HPDE6-E6E7 (cell line): Measurements from ENCODE around the gene ELK3.

Experiments
- DNase-seq: peaks from one replicate; pipeline ENCODE4 v3.0.0; 2011; ENCODE audit warnings: missing footprints; ENCODE audit errors: extremely low spot score

Gene ELK3

GRCh38 chr12:96212456-96213375, 18.5 kb downstream of the ELK3 start:
- DNase-seq = no peak

DNA sequence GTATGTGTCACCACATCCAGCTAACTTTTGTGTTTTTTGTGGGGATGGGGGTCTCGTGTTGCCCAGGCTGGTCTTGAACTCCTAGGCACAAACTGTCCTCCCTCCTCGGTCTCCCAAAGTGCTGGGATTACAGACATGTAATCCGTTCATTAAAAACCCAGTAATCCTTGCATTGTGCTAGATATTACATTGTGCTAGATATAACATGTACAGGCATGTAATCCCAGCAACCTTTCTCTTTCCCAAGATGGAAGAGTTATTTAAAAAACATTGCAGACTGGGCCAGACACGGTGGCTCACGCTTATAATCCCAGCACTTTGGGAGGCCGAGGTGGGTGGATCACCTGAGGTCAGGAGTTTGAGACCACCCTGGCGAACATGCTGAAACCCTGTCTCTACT, 19.7 kb downstream of the ELK3 start:
- DNase-seq = no peak

- DNase-seq = no peak
Observed at GRCh38 chr12:96215919-96216273, 21.7 kb downstream of the ELK3 start.

DNA sequence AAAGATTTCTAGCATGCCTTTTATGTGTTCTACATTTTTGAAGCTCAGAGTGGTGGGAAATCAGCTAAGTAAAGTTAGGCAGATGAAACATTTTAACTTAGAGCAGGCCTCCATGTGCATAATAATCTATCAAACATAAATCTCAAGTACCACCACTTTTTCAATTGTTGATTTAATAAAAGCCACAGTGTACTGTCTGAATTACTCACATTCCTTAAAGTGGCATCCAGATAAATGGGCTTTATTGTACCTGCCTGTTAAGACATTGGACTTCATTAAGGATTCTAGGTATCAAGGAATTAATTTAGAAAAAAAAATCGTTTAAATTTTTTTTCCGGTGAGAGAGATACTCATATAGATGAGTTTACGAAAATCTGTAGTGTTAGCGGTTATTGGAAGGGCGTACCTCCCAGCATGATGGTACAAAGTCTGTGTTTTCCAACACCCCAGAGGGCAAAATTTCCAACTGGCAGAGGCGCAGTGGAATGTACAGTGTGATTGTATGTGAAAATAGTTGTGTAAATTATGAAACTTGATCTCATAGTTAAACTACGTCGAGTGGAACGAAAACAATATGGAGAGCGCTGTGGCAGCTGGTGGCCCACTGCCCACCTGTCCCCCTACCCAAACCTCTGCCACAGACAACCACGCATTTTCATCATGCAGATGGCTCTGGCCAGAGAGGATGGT, 25.0 kb downstream of the ELK3 start:
- DNase-seq = no peak

- DNase-seq = peak; percentile 98
Observed at GRCh38 chr12:96219700-96220206, 25.6 kb downstream of the ELK3 start.

DNA sequence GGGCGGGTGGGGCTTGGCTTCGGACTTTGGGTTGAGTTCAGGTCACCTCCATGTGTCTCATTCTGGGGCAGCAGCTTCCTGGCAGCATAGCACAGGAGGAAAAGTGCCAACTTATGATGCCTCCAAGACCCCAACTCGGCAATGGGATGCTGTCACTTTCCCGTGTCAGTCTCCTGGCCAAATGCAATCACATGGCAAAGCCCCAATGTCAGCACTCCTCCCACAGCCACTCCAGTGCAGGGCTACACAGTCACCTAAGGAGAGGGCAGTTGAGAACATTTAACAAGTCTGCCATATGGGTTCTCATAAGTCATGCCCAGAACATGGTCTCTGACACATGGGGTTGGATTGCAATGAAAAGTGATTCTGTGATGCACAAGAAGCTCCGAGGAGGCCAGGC, 26.7 kb downstream of the ELK3 start:
- DNase-seq = no peak

- DNase-seq = no peak
Observed at GRCh38 chr12:96221391-96221790, 27.2 kb downstream of the ELK3 start.

- no peak for DNase-seq
Observed at GRCh38 chr12:96223411-96224218, 29.4 kb downstream of the ELK3 start.

DNA sequence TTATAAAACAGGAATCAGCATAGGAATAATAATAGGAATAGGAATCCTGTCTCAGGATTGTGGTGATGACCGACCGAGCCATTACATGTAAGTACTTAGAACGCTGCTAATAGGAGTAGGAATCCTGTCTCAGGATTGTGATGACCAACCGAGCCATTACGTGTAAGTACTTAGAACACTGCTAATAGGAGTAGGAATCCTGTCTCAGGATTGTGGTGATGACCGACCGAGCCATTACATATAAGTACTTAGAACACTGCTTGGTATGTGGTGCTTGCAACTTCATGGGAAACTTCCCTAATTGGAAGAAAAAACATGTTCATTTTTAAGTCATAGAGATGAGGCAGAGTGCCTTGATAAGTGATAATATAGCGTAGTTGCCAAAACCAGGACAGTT, 30.0 kb downstream of the ELK3 start:
- DNase-seq = no peak

DNA sequence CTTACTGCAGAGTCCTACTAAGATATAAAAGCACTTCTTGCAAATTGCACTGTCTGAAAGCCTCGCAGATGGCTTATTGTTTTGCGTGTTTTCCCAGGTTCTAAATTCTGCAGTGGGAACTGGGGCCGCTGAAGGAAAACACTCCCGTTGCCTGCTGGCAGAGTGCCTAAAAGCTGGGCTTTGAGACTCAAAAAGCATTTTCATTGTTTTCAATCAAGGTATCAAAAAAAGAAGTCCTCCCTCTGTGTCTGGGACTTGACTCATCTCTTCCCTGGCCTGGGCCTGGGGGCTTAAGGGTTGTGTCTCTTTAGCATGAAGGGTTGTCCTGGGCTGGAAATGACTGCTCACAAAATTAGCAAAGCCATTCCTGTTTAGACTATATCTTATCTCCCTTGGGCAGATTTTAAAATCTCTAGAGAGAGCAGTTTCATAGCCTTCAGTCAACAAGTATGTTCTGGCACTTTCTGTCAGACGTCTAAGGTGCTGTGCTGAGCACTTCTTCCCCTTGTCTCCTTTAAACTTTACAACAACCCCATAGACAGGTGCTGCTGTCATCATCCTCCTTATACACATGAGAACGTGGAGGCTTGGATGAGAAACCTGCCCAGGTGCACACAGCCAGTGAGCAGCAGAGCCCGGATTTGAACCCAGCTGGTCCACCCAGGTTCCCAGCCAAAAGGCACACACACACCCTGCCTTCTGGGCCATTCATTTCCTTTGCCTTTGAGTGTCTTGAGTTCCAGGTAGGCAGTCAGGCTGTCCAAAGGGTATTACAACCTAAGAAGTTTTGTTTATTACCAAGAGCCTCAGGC, 31.1 kb downstream of the ELK3 start:
- DNase-seq = no peak

GRCh38 chr12:96225994-96226399, 31.8 kb downstream of the ELK3 start:
- DNase-seq = no peak

DNA sequence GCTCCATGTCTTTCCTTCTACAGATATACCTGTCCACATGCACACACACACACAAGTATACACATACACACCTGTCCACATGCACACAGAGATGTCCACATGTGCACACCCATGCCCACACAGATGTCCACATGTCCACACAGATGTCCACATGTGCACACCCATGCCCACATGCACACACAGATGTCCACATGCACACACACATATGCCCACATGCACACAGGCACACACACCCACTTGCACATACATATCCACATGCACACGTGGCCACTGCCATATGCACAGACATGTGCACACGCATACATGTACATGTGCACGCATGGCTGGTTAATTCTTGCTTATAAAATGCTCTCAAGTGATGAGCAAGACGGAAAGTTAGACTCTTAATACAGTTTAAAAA, 32.2 kb downstream of the ELK3 start:
- DNase-seq = no peak

GRCh38 chr12:96226801-96227348, 32.7 kb downstream of the ELK3 start:
- no peak for DNase-seq

DNA sequence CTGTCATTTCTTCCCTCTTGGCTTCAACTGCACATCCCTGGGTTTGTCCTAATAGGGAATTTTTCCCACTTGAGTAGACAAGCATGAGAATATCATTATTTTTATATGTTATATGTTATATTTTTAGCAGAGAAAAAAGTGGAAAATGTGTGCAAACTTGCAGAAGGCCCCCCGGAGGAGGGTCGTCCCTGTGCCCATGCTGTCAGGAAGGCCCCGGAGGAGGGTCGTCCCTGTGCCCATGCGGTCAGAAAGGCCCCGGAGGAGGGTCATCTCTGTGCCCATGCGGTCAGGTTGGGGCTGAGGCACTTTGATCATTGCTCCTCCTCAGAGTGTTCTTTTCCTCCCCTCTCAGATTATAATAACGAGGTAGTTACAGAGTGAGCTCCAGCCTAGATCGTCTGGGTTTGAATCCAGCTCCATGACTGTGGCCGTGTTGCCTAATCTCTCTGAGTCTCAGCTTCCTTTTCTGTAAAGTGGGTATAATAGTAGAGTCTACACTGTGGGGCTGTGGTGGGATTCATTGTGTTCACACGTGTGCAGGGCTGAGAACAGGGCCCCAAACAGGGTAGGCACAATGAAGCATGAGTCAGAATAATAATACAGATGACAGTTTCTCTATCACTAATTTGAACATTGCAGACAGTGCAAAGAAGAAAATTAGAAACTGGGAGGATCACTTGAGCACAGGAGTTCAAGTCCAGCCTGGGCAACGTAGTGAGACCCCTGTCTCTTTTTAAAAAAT, 33.4 kb downstream of the ELK3 start:
- no peak for DNase-seq

DNA sequence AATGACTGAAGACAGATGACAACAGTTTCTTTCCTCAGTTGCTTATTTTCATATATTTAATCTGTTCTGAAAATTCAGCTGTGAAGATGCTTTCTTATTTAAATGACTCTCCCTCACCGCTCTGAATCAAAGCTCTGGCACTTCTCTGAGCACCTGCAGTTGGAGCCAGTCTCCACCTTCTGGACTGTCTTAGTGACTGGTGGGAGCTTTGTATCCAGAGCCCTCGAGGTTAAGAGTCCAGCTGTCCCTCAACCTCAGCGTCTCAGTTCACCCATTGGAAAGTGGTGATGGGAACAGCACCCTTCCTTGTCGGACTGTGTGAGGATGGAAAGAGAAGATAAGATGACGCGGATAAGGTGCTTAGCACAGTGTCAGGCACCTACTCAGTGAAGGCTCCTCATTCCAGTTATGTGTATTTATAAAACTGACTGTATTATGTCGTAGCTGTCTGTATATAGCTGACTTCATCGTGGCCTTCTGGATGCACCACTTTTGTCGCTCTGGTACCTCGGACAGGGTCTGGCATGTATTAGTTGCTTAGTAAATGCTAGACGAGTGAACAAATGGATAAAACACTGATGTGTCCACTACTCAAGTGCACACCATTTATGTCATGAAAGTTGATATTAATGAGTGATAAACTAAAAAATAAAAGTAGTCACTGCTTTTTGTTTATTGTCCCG, 34.5 kb downstream of the ELK3 start:
- no peak for DNase-seq

- no peak for DNase-seq
Observed at GRCh38 chr12:96230646-96231045, 36.5 kb downstream of the ELK3 start.

GRCh38 chr12:96233168-96233567, 39.0 kb downstream of the ELK3 start:
- no peak for DNase-seq

GRCh38 chr12:96233939-96234461, 39.8 kb downstream of the ELK3 start:
- DNase-seq = no peak
